K562 (cell line): Measurements from ENCODE around the gene PRKD2. TPM values are rescaled to one million over a fixed set of nuclear protein-coding genes. Genes with fewer than 3 reads are reported as not detected.

Experiments
- ATAC-seq: fragments of 200-7000 bp; cut with Tn5 transposase; 3 replicates; pipeline ENCODE4 v1.9.1; 2020; ENCODE audit warnings: moderate library complexity
- BruUV-seq: library from RNA; stranded (reverse); fragments of 400-500 nt; replicated peaks from 2 replicates; lab custom pipeline; 2021; lab: Mats Ljungman, UMichigan
- CTCF ChIA-PET: fragments of 300-600 bp; formaldehyde crosslinking; extraction: SDS; loops from one replicate; lab custom pipeline; 2021; ENCODE audit warnings: low intra/inter-chr PET ratio; lab: Yijun Ruan, JAX
- POLR2A ChIA-PET: fragments of 300-600, 350-650 bp; sonication (Branson Sonifier 250); formaldehyde crosslinking; extraction: SDS; loops from one replicate; lab custom pipeline; 2021; ENCODE audit warnings: antibody characterized with exemption, inconsistent platforms; lab: Yijun Ruan, JAX
- DNase-seq, 4 experiments: peaks; one replicate each; pipeline versions ENCODE4 v3.0.0 to v3.0.0-alpha.2; 2011 to 2018; ENCODE audit warnings: low spot score in 3 of 4, mixed read lengths in 3 of 4; ENCODE audit errors: extremely low read depth in 1 of 4
- FAIRE-seq: peaks from 2 replicates; lab custom pipeline; 2011; peaks lifted over from hg19 to GRCh38; lab: Jason Lieb, UNC
- H2AFZ ChIP-seq: 2 replicates; pipeline ENCODE4 v1.6.0; 2011; ENCODE audit warnings: low read depth, low read length, control low read depth, inconsistent platforms
- H3K27ac ChIP-seq: fragments of 200-600 bp; 3 replicates; pipeline ENCODE4 v1.8.0; 2011; ENCODE audit warnings: low read depth, mild to moderate bottlenecking, control low read depth, inconsistent platforms, low read length, moderate library complexity, mixed read lengths; ENCODE audit errors: extremely low read depth
- H3K27me3 ChIP-seq, 2 experiments: fragments of 300-600 bp in 1 of 2; 2 replicates in 1 of 2; 3 replicates in 1 of 2; pipeline versions ENCODE4 v1.6.0 to v1.8.0; 2011; ENCODE audit warnings: inconsistent platforms in 2 of 2, low read length in 2 of 2, mild to moderate bottlenecking in 1 of 2, mixed read lengths in 1 of 2, moderate library complexity in 1 of 2; ENCODE audit not compliant: control insufficient read depth in 2 of 2, insufficient read depth in 2 of 2
- H3K36me3 ChIP-seq: fragments of 300-600 bp; 3 replicates; pipeline ENCODE4 v1.8.0; 2011; ENCODE audit warnings: mild to moderate bottlenecking, low read length, inconsistent platforms; ENCODE audit not compliant: control insufficient read depth, insufficient read depth
- H3K4me1 ChIP-seq, 2 experiments: fragments of 200-600 bp in 1 of 2; replicated peaks in 1 of 2; 2 replicates in 1 of 2; 3 replicates in 1 of 2; pipeline versions ENCODE4 v1.5.1 to v1.8.0; 2011; ENCODE audit warnings: inconsistent platforms in 2 of 2, low read length in 2 of 2, mild to moderate bottlenecking in 1 of 2, mixed read lengths in 1 of 2, moderate library complexity in 1 of 2; ENCODE audit not compliant: control insufficient read depth in 2 of 2, insufficient read depth in 2 of 2
- H3K4me2 ChIP-seq: 2 replicates; pipeline ENCODE4 v1.6.1; 2011; ENCODE audit warnings: low read length, control low read depth, inconsistent platforms, mixed read lengths; ENCODE audit not compliant: insufficient read depth
- H3K4me3 ChIP-seq: fragments of 200-600 bp; sonication (generic), shearing (Covaris generic); 2 replicates; pipeline ENCODE4 v1.5.1; 2016; ENCODE audit warnings: control low read depth, inconsistent platforms
- H3K79me2 ChIP-seq: fragments of 200-600 bp; 3 replicates; pipeline ENCODE4 v1.8.0; 2011; ENCODE audit warnings: low read length, inconsistent platforms; ENCODE audit not compliant: control insufficient read depth, insufficient read depth
- H3K9ac ChIP-seq, 2 experiments: 2 replicates each; pipeline versions ENCODE4 v1.6.0 to v1.6.1; 2011; ENCODE audit warnings: low read depth in 2 of 2, low read length in 2 of 2, control low read depth in 1 of 2, inconsistent platforms in 1 of 2, mild to moderate bottlenecking in 1 of 2, mixed read lengths in 1 of 2; ENCODE audit not compliant: insufficient read depth in 1 of 2
- H3K9me1 ChIP-seq: one replicate; pipeline ENCODE4 v1.6.0; 2011; ENCODE audit warnings: inconsistent platforms, mild to moderate bottlenecking, low read length, moderate library complexity; ENCODE audit not compliant: control insufficient read depth, insufficient read depth
- H3K9me3 ChIP-seq: replicated peaks from 2 replicates; pipeline ENCODE4 v1.5.1; 2011; ENCODE audit warnings: low read depth, low read length, inconsistent platforms; ENCODE audit not compliant: control insufficient read depth, insufficient read depth
- H4K20me1 ChIP-seq: replicated peaks from 2 replicates; pipeline ENCODE4 v1.6.1; 2011; ENCODE audit warnings: low read length, inconsistent platforms, mixed read lengths; ENCODE audit not compliant: control insufficient read depth, insufficient read depth
- BACH1 ChIP-seq: fragments of 200-800 bp; sonication (Bioruptor generic); IDR thresholded peaks from 2 replicates; pipeline ENCODE4 v1.6.1; 2016; ENCODE audit warnings: missing genetic modification characterization, missing compliant biosample characterization
- BRD4 ChIP-seq: fragments of 200-600 bp; sonication (generic); IDR thresholded peaks from 2 replicates; pipeline ENCODE4 v1.6.1; 2017; ENCODE audit warnings: inconsistent platforms
- CBX8 ChIP-seq: fragments of 200-600 bp; sonication (generic); IDR thresholded peaks from 2 replicates; pipeline ENCODE4 v1.6.1; 2012; ENCODE audit warnings: borderline replicate concordance, mixed run types, low read depth, mild to moderate bottlenecking, moderate library complexity, mixed read lengths, low read length, control low read depth, inconsistent platforms; ENCODE audit not compliant: poor library complexity, severe bottlenecking; ENCODE audit errors: extremely low read depth
- GABPB1 ChIP-seq: sonication (generic); formaldehyde crosslinking; IDR thresholded peaks from 2 replicates; pipeline ENCODE4 v1.8.0; 2022; ENCODE audit warnings: mild to moderate bottlenecking, missing genetic modification reagents
- MNT ChIP-seq, 2 experiments: fragments of 450-650 bp; conservative IDR thresholded peaks; 2 replicates each; pipeline ENCODE4 v1.6.1; 2017; ENCODE audit warnings: mild to moderate bottlenecking in 2 of 2, moderate library complexity in 2 of 2
- NFE2 ChIP-seq: IDR thresholded peaks from 2 replicates; pipeline ENCODE4 v1.6.1; 2014; ENCODE audit warnings: antibody characterized with exemption, low read depth
- POLR2G ChIP-seq: fragments of 200-400 bp; formaldehyde crosslinking; IDR thresholded peaks from 2 replicates; pipeline ENCODE4 v1.6.1; 2017; ENCODE audit warnings: low read depth, mild to moderate bottlenecking, antibody characterized with exemption, low read length, moderate library complexity
- RBM25 ChIP-seq: fragments of 200-400 bp; formaldehyde crosslinking; IDR thresholded peaks from 2 replicates; pipeline ENCODE4 v1.6.1; 2018; ENCODE audit warnings: low read length, low read depth, moderate library complexity; ENCODE audit not compliant: severe bottlenecking
- SIRT6 ChIP-seq: IDR thresholded peaks from one replicate; pipeline ENCODE4 v1.6.1; 2012; ENCODE audit warnings: low read depth, mild to moderate bottlenecking, control low read depth, inconsistent platforms, low read length, moderate library complexity
- TEAD1 ChIP-seq, 2 experiments: fragments of 450-650 bp in 1 of 2; sonication (generic) in 1 of 2; formaldehyde crosslinking; IDR thresholded peaks; 2 replicates each; pipeline versions ENCODE4 v1.4.0 to v1.8.0; 2020 to 2022; ENCODE audit warnings: mild to moderate bottlenecking in 2 of 2, missing genetic modification reagents in 1 of 2
- THRAP3 ChIP-seq: fragments of 450-650 bp; IDR thresholded peaks from 2 replicates; pipeline ENCODE4 v1.6.1; 2016; ENCODE audit warnings: mild to moderate bottlenecking, inconsistent platforms, borderline replicate concordance
- U2AF2 ChIP-seq: fragments of 200-400 bp; formaldehyde crosslinking; optimal IDR thresholded peaks from 2 replicates; pipeline ENCODE3; 2017; ENCODE audit warnings: low read depth, mild to moderate bottlenecking, low read length
- ZNF830 ChIP-seq: fragments of 250-450 bp; sonication (Bioruptor Pico); IDR thresholded peaks from 2 replicates; pipeline ENCODE4 v1.5.0; 2021; ENCODE audit warnings: mild to moderate bottlenecking
- WGBS: fragments of 100-300 bp; shearing (Covaris generic); methylation state at CpG from one replicate; pipeline ENCODE4 v1.1.6; 2016; ENCODE audit warnings: low coverage, mixed read lengths; ENCODE audit not compliant: insufficient coverage; ENCODE audit errors: missing lambda C conversion rate; 5-methylcytosine and 5-hydroxymethylcytosine counted together
- in situ Hi-C: fragments of 300-500 bp; cut with MboI; formaldehyde crosslinking; loops from 4 replicates; pipeline ENCODE4 v1.15.0; 2018; ENCODE audit warnings: inconsistent platforms, mixed read lengths
- intact Hi-C: fragments of 100-400 bp; cut with micrococcal nuclease; formaldehyde crosslinking; loops from 2 replicates; pipeline ENCODE4 v1.14.2; 2022
- polyA plus RNA-seq, 8 experiments: library from polyadenylated mRNA; depleted of rRNA in 4 of 8; stranded (reverse) in 5 of 8; unstranded in 3 of 8; fragments of >200 nt; fragmentation: Nextera tagmentation in 2 of 8; fragmentation: Illumina TruSeq in 1 of 8; extraction: Ambion mirVana in 2 of 8; extraction: Trizol in 1 of 8; gene quantifications; 2 replicates each; pipeline versions ENCODE4 v1.2.1 to v1.2.3, GENCODE V29; 2011 to 2014; ENCODE audit warnings: inconsistent platforms in 1 of 8, missing spikeins in 1 of 8
- total RNA-seq, 7 experiments: library from RNA; depleted of rRNA in 6 of 7; stranded (reverse); fragments of >200 nt in 6 of 7; fragmentation: Illumina TruSeq in 2 of 7; extraction: Trizol in 2 of 7; gene quantifications; 2 replicates each; pipeline versions ENCODE4 v1.2.1 to v1.2.3, GENCODE V29; 2011 to 2021; ENCODE audit warnings: low replicate concordance in 1 of 7

Gene PRKD2
- total and polyA plus RNA-seq, 9 of the 15 experiments (the other 6 are each of a cell fraction or from before 2014, with no cell fraction given): 1.8 to 60.0 (median 15.0) TPM

DNA sequence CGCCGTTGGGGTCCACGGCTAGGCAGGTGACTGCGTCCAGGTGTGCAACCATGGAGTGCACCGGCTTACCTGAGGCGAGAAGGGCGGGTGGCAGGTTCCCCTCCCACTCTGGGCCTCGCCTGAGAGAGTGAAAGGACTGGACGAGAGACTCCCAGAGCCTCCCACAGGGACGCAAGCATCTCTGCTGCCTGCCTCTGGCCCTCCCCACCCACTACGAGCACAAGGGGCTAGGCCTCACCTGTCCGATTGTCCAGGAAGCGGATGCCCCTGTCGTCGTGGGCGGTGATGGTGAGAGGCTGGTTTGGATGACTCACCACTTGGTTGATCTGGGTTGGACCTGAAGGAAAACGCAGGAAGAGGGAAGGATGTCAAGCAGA lies 5.1 kb upstream of the PRKD2 start:
- Histone ChIP-seq H3K27ac (no peak overlapping the region), H3K79me2 (no peaks in the 10 kb centered on the region), H4K20me1 (peaks cover 7% of the 10 kb centered on the region; the same call in 1 of the 2 replicates), H3K36me3 (peaks cover 86% of the 10 kb centered on the region; the same call in 2 of the 3 replicates), H3K9me1 (no peaks in the 10 kb centered on the region), H2AFZ (no peak overlapping the region), H3K9me3 (no peaks in the 10 kb centered on the region), H3K9ac (no peak overlapping the region; a peak in 1 of 4 replicates), H3K27me3 (no peaks in the 10 kb centered on the region), H3K4me2 (no peak overlapping the region), H3K4me3 (no peak overlapping the region), H3K4me1 (peaks cover 9 to 57% of the 10 kb centered on the region in 2 experiments; a peak in 4 of 5 replicates)
- no peak for TF ChIP-seq RBM25
- 0 out of 2 replicates have a peak, but pooled peaks have one; percentile 4 for TF ChIP-seq POLR2G
- 0 out of 2 replicates have a peak, but pooled peaks have one; percentile 13 for TF ChIP-seq GABPB1
- FAIRE-seq (no peak), ATAC-seq (no peak), DNase-seq (no peak)
- 85% methylated on average over 12 of the region's 17 CpGs for WGBS
- in situ Hi-C loops (no loop called here), intact Hi-C loops (no loop called here)
- no TSS peak for BruUV-seq
- POLR2A ChIA-PET: interaction anchor here (0.6 to 1.3 kb wide), 2 partner anchors 8 to 11 kb away, joined by 4 to 5 read pairs; no protein-coding TSS in a partner anchor
- CTCF ChIA-PET: interaction anchor here (0.6 kb wide), 1 partner anchor 86 kb away, joined by 6 read pairs; no protein-coding TSS in a partner anchor

DNA sequence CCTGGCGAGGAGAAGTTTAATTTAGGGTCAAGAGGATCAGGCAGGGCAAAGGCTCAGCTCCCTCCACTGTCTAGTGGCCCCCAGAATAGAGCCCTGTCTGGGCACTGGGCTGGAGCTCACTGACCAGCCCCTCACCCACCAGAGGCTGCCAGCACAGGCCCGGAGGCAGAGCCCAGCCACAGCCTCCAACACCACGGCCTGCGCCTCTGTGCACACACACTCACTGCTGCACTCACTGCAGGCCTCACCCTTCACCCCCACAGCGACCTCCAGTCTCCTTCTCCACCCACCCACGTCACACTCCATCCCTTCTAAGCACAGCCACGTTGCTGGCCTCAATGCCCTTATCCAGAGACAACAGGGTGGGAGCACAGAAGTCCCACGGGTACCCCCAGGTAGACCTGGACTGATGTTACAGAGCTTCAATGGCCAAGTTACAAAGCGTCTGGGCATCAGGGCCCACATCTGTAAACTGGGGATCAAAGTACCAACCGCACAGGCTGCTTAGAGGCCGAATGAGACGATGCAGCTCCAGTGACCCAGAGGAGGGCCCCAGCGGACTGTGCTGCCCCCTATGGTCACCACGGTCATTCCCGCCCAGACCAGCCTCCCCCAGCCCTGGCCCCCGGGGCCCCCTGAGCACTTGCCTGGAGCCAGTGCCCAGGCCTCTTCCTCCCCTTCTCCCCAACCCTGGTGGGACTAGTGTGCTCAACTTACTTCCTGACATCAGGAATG lies 4.5 kb upstream of the PRKD2 start:
- H3K9me1 ChIP-seq: no peaks in the 10 kb centered on the region
- peak overlapping the region in 1 of 2 experiments; percentile 27; a peak in 1 of 4 replicates for H3K9ac ChIP-seq
- BruUV-seq: no TSS peak
- intact Hi-C loops (no loop called here), in situ Hi-C loops (no loop called here)
- no peak overlapping the region for H3K27ac ChIP-seq
- peaks cover 3% of the 10 kb centered on the region for H3K79me2 ChIP-seq
- H3K36me3 ChIP-seq: peaks cover 81% of the 10 kb centered on the region; the same call in 2 of the 3 replicates
- H3K4me1 ChIP-seq: peaks cover 9 to 60% of the 10 kb centered on the region in 2 experiments; a peak in 4 of 5 replicates
- no peak overlapping the region for H2AFZ ChIP-seq
- H3K4me2 ChIP-seq: no peak overlapping the region
- peaks cover 7% of the 10 kb centered on the region; the same call in 1 of the 2 replicates for H4K20me1 ChIP-seq
- 78% methylated on average over 16 of the region's 16 CpGs for WGBS
- ATAC-seq (peak; percentile 49), DNase-seq (peak in 3 of 4 experiments; percentile 59 to 64 (median 63)), FAIRE-seq (no peak)
- no peaks in the 10 kb centered on the region for H3K27me3 ChIP-seq
- POLR2A ChIA-PET: interaction anchor here (0.5 to 1.3 kb wide), 4 partner anchors 9 to 90 kb away, joined by 3 to 5 read pairs (median 4); no protein-coding TSS in a partner anchor
- CTCF ChIA-PET: interaction anchor here (0.6 kb wide), 1 partner anchor 85 kb away, joined by 6 read pairs; no protein-coding TSS in a partner anchor
- no peak overlapping the region for H3K4me3 ChIP-seq
- no peaks in the 10 kb centered on the region for H3K9me3 ChIP-seq
- TF ChIP-seq NFE2 (no peak), CBX8 (no peak), U2AF2 (no peak), TEAD1 (CRISPR knock-in tag; IDR thresholded peaks at IDR 0.05) (no peak), BACH1 (tag) (no peak), BRD4 (no peak), ZNF830 (CRISPR knock-in tag) (no peak), MNT (conservative IDR thresholded peaks at IDR 0.05) (no peak), SIRT6 (no peak), THRAP3 (no peak)
